ENCODE measurements around the gene CAPNS1.

Gene CAPNS1

DNA sequence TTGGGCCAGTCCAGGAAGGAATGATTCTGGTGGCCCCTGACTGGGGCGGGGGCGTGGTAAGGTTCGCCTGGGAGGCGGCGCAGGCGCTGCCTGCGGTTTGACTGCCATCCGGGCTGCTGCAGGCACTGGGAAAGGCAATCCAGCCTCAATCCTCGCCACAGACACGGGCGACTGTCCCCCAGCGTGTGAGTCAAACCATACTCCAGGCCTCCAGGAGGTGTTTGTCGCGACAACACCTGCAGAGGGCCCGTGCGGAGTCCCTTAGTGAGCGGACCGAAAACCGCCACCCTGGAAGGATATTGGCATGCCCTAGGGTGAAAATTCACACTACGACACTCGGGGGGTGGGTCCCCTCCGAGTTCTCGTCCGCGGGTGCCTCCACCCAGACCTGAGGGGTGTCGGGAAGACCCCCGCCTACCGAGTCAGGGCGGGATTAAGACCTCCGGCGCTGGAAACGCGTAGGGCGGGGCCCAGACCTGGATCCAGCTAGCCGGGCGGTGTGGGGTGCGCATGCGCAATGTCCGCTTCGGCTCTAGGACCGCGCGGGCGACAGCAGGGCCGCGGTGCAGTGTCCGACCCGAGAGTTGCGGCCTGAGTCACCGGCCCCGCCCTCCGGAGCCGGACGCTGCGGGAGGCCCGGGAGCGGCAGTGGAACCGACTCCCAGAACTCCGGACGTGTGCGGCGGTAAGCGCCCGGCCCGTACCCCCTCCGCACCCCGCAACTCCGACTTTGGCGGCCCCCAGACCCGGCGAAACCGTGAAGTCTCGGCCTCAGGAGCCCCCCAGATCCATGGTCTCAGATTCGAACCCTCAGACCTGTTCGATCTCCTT, at the start of gene CAPNS1:
Gene CAPNS1, plus strand, starts transcription at position 594 of the 831 bp plus-strand sequence. CDS start 946 bp downstream, outside the sequence.
- DNase-seq (ENCODE audit: low read depth), result peak; percentile 84

DNA sequence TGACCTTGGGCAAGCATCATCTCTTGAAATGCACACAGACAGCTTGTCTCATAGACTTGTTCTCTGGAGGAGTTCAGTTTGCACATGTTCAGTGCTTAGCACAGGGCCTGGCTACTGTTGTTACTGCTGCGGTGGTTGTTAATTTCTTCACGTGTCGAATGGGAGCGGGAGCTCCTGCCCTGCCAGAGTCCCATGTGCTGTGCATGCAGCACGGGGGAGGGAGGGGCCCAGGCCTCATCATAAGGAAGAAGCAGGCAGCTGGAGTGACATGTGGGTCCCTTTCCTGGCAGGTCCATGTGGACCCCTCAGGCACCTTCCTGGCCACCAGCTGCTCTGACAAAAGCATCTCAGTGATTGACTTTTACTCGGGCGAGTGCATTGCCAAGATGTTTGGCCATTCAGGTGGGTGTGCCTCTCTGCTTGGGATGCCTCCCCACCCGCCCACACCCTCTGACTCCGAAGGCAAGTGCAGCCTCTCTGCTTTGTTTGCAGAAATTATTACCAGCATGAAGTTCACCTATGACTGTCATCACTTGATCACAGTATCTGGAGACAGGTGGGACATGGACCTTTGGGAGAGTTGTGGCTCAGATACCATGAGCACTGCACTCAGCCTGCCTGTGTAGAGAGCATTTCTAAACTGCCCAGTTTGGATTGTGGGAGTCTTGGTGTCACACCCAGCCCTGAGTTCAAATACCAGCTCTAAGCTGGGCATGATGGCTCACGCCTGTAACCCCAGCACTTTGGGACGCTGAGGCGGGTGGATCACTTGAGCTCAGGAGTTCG, 48.8 kb upstream of the CAPNS1 start:
- no peak for DNase-seq (ENCODE audit: low read depth)

DNA sequence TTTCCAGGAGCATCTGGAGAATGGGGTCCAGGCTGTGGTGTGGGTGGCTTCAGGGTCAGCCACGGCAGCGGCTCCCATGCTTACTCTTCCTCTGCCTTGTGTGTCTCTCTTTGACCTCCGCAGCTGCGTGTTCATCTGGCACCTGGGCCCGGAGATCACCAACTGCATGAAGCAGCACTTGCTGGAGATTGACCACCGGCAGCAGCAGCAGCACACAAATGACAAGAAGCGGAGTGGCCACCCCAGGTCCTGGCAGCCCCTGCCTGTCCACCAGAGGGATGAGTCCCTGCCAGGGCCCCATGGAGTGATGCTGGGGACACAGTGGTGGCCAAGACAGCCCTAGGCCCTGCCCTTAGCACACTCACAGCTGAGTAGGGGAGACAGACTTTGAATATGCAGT, 47.3 kb upstream of the CAPNS1 start:
- no peak for DNase-seq (ENCODE audit: low read depth)

DNA sequence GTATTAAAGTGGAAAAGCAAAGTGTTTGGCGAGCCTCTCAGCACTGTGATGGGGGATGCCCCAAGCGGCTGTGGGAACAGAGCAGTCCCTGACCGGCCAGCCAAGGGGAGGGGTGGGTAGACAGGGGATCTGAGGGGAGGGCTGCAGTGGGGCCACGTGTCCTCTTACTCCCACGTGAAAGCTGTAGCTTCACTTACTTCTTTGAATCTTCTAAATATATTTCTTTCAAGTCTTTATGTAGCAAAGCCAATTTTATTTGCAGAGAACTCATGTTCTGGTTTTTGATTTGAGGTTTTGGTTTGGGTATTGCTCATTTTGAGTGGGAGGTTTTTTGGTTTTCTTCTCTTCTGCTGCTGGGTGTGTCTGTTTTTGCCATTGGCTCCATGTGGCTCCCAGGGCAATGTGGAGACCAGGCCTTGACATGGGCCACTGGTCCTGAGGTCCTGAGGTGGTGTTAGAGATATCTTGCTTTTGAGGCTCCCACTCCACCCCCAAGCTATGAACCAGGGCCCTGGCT, 46.7 kb upstream of the CAPNS1 start:
- no peak for DNase-seq (ENCODE audit: low read depth)

DNA sequence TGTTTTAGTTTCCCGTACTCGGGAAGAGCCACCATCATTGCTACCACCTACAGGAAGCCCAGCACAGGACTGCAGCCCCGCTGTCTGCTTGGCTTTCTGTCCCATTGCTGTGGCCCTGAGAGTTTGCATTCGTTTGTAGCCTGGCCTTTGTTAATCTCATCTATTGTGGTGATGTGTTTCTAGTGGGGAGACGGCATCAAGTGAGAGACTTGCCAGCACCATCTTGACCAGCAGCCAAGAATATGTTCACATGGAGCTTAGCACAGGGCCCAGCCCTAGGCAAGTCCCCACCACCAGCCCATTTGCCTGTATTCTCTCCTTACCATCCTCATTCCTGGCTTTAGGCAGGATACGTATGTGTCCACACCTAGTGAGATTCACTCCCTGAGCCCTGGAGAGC, 46.2 kb upstream of the CAPNS1 start:
- no peak for DNase-seq (ENCODE audit: low read depth)

DNA sequence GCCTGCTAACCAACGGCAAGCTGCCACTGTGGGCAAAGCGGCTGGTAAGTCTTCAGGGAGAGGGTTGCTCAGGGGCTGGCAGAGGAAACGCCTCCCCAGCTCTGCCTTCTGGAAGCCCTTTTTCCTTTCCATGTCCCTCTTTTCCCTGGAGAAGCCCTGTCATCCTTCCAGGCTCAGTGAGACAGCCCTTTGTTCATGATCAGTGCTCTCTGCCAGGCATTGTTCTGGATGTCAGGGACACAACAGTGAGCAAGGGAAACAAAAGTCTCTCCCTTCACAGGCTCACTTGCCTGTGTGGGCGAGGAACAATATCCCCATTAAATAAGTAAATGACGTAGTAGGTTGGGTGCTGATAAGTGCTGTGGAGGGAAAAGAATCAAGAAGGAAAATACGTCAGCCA, 42.8 kb upstream of the CAPNS1 start:
- DNase-seq (ENCODE audit: low read depth), result no peak

DNA sequence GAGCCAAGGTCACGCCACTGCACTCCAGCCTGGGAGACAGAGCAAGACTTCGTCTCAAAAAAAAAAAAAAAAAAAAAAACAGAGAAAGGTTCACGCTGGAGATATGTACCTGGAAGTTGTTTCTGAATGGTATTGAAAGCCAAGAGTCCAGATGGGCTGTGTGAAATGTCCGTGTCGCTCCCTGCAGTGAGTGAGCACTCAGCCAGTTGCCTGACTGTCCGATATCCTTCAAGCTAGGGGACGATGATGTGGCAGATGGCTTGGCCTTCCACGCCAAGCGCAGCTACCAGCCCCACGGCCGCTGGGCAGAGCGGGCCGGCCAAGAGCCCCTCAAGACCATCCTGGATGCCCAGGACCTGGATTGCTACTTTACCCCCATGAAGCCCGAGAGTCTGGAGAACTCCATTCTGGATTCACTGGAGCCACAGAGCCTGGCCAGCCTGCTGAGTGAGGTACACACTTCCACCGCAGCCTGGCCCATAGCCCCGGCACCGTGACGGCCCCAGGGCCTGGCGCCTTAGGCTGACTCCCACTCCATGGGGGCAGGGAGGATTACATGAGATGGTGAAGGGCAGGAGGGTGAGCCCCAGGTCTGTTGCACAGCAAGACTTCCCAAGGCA, 40.6 kb upstream of the CAPNS1 start:
- DNase-seq (ENCODE audit: low read depth), result no peak

DNA sequence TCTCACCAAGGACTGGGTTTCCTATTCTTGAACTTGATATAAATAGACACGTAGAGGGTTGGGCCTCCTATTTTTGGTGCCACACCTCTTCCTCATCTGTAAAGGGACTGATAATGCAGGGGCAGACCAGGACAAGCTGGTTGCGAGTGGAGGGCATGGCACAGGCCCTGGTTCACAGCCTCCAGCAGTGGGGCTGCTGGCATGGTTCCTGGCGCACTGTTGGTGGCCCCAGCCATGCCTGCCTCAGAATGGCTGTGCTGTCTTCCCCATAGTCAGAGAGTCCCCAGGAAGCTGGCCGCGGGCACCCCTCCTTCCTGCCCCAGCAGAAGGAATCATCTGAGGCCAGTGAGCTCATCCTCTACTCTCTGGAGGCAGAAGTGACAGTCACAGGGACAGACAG, 39.4 kb upstream of the CAPNS1 start:
- no peak for DNase-seq (ENCODE audit: low read depth)

DNA sequence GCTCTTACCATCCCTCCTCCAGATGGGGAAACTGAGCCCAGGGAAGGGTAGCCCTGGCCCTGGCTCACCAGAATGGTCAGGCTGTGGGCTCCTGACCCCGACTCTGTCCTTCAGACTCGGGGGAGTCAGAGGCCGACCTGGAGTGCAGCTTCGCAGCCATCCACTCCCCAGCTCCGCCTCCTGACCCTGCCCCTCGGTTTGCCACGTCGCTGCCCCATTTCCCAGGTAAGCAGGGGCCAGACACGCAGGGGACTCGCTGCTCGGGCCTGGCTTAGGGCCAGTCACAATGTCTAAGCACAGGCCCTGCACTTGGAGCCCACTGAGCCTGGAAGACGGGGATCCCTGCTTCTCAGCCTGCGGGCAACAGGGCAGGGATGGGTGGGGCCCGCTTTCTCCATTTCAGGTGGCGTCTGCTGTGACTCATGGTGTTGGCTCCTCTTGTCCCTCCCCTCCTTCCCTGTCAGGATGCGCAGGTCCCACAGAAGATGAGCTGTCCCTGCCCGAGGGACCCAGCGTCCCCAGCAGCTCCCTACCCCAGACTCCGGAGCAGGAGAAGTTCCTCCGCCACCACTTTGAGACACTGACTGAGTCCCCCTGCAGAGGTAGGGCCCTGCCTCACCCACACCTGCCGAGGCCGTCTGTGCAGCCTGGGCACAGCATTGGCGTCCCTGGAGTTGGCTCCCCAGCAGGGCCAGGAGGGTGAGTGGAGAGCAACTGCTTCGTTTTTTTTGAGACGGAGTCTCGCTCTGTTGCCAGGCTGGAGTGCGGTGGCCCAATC, 38.1 kb upstream of the CAPNS1 start:
- DNase-seq (ENCODE audit: low read depth), result no peak

DNA sequence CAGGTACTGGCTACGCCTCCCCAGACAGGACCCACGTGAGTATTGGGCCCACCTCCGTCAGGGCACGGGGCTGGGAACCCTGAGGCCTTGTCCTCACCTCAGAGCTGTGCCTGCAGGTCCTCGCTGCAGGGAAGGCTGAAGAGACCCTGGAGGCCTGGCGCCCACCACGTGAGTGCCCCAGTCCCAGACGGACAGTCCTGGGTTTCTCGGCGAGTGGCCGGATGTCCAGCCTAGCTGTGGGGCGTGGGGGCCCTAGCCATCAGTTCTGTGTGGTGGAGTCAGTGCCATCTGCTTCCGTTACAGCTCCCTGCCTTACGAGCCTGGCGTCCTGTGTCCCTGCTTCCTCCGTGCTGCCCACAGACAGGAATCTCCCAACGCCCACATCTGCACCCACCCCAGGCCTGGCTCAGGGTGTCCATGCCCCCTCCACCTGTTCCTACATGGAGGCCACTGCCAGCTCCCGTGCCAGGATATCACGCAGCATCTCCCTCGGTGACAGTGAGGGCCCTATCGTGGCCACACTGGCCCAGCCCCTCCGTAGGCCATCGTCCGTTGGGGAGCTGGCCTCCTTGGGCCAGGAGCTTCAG, 36.7 kb upstream of the CAPNS1 start:
- no peak for DNase-seq (ENCODE audit: low read depth)

DNA sequence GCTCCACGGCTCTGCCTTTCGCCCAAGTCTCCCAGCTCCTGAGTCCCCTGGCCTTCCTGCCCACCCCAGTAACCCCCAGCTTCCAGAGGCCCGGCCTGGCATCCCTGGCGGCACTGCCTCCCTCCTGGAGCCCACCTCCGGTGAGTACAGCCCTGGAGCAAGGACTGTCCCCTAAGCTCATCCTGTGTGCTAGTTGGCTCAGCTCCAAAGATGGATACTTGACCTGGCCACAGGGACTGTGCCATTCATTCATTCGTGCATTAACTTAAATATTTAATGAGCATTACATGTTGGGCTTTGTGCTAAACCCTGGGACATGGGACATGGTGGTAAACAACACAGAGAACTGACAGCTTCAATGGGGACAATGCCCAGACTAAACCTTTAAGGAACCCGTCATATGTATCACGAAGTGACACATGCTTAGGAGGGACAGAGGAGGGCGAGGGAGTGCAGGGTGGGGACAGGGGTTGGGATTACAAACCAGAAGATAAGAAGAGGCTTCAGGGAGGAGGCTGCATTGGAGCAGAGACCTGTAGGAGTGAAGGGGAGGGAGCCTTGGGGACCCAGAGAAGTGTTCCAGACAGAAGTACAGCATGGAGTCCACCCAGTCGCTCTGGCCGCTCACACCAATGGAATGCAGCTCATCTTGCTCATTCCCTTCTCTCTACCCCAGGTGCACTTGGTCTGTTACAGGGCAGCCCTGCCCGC, 35.9 kb upstream of the CAPNS1 start:
- DNase-seq (ENCODE audit: low read depth), result no peak

DNA sequence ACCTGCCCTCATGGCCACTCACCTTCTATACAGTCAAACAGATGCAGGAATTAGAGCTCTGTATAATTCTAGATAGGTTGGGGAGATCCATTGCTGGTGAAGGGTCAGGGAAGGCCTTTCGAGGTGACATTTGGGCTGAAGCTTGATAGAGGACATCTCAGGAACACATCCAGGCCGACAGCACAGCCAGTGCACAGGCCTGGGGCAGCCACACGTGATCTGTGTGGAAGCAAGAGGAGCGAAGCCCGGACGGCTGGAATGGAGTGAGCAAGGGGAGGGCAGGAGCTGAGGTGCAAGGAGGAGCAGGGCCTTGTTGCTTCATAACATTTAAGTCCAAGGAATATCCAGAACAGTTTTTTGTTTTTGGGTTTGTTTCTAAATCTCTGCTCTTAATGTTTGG, 33.4 kb upstream of the CAPNS1 start:
- no peak for DNase-seq (ENCODE audit: low read depth)

DNA sequence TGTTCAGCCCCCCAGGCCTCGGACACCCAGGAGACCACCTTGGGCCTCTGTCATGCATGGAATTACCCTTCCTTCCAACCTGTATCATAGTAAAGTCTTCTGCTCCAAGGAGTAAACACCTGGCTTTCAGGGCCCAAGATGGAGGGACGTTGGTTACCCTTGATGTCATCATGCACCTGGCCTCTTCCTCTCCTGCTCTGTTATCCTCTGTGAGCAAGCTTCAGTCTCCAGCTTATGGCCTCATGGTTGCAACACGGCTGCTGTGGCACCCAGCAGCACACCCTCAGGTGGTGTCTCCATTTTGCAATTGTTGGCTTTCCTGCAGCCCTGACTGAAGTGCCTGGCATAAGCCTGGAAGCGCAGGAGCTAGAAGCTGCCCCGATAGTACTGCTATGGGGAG, 32.9 kb upstream of the CAPNS1 start:
- no peak for DNase-seq (ENCODE audit: low read depth)

DNA sequence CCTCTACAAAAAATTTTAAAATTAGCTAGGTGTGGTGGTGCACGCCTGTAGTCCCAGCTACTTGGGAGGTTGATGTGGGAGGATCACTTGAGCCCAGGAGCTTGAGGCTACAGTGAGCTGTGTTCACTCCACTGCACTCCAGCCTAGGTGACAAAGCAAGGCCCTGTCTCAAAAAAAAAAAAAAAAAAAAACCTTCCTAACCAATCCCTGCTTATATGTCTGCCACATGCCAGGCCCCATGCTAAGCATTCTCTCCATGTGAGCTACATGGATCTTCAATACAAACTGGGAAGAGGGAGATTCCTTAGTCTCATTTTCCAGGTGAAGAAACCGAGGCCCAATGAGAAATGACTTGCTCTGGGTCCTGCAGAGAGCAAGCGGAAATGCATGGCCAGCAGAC, 31.2 kb upstream of the CAPNS1 start:
- DNase-seq (ENCODE audit: low read depth), result no peak

DNA sequence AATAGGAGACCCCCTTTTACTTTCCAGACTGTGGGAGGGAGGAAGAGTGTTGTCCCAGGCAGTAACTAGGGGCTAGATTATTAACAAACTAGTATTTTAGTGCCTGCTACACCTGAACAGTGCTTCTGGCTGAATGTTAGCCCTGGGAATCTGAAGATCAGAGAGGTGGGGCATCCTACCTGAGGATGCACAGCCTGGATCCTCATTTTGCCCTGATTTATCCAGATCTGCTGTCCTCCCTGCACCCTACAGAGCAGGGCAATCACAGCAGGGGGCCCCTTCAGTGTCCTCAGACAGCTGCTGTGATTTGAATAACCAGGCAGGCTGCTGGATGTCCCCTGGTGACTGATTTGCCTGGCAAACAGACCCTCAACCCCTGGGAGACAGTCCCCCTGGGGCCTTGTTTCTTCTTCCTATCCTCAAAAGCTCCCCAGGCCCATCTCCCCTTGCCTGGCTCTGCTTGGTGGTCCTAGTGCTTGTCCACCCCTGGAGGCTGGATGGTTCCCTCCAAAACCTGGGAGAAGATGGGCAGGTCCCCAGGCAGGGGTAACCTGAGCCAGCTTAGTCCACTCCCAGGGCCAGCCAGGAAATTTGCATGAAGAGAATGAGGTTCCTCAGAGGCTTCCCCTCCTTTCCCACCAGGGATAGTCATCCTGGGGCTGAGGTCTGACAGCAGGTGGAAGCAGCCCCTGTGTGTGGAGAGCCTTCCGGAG, 29.2 kb upstream of the CAPNS1 start, which contains the start of gene OVOL3:
Gene OVOL3, plus strand, starts transcription at position 657 of the 713 bp plus-strand sequence. CDS start 60 bp downstream, outside the sequence.
- DNase-seq (ENCODE audit: low read depth), result no peak

DNA sequence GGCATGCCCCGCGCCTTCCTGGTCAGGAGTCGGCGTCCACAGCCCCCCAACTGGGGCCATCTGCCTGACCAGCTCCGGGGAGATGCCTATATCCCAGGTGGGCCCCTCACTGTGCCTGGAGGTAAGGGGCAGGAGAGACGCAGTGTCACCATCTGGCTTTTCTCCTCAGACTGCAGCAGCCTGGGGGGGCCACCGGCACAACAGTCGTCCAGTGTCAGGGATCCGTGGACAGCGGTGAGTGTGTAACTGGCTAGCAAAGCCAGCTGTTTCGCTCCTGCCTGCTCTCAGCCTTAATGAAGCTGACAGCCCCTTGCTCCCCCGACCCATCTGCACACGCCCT, 28.7 kb upstream of the CAPNS1 start:
- DNase-seq (ENCODE audit: low read depth), result no peak

DNA sequence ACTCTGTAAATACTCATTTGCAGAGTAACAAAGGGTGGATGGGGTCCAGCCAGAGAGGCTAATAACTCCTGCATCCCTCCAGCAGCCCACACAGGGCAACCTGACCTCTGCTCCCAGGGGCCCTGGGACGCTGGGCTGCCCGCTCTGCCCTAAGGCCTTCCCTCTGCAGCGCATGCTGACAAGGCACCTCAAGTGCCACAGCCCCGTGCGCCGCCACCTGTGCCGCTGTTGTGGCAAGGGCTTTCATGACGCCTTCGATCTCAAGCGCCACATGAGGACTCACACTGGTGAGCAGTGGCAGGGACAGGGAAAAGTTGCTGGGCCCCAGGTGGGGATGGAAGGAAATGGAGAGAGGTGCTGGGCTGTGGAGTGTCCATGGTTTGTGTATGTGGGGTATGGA, 27.2 kb upstream of the CAPNS1 start:
- no peak for DNase-seq (ENCODE audit: low read depth)

DNA sequence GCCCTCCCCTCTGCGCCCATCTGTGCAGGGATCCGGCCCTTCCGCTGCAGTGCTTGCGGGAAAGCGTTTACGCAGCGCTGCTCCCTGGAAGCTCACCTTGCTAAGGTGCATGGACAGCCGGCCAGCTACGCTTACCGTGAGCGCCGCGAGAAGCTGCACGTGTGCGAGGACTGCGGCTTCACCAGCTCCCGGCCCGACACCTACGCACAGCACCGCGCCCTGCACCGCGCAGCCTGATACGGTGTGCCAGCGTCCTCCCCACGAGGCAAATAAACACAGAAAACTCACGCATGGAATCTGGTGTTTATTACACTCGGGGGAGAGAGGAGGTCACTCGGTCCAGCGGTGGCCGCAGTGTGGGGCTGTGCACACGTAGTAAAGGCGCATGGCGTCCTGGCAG, 26.4 kb upstream of the CAPNS1 start:
- no peak for DNase-seq (ENCODE audit: low read depth)

DNA sequence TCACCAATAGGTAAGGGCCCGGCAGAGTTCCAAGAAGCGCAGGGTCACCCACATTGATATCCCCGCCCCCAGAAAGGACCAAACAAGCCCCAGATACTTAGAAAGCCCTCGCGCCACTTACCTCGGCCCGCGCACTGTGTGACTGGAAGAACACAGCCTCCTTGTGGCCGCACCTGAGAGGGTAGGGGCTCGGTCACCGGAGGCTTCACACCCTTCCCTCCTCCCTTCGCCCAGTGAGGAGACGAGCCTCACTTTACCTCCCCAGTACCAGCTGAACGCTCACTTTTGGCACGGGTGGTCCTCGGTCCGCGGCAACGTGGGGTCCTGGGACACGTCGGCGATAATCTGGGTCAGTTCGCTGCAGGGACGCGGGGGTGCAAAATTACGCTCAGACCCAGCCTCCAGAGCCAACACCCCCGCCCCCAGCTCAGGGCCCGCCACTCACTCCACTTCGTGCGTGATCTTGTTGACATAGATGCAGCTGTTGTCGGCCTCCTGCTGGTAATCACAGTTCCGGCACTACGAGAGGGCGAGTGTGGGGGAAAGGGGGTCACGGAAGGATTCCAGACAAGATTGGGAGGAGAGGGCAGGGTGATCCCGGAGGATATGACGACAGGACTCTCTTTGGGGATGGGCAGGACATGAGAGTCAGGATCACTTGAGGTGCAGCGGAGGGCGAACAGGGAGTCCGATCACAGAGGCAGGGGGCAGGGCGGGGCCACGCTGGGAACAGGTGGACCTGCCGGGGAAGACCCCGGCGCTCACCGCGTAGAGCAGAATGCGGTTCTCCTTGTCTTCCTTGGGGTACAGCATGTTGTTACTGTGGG, 25.8 kb upstream of the CAPNS1 start:
- no peak for DNase-seq (ENCODE audit: low read depth)
